ENCODE results near the gene EXOSC3. TPM values are rescaled to one million over a fixed set of nuclear protein-coding genes. Genes with fewer than 3 reads are reported as not detected.
A peak's percentile ranks its signal among the peaks of the same experiment; 100 is the strongest.
"Not testable (repeated sequence)": the region's sequence is repeated elsewhere in the genome, so short reads cannot be mapped to it uniquely, and the experiment has no call there.

EXOSC3 gene
- total RNA-seq, 4 donors from 2014 or later: 24.8 to 47.3 (median 39.5) TPM

DNA sequence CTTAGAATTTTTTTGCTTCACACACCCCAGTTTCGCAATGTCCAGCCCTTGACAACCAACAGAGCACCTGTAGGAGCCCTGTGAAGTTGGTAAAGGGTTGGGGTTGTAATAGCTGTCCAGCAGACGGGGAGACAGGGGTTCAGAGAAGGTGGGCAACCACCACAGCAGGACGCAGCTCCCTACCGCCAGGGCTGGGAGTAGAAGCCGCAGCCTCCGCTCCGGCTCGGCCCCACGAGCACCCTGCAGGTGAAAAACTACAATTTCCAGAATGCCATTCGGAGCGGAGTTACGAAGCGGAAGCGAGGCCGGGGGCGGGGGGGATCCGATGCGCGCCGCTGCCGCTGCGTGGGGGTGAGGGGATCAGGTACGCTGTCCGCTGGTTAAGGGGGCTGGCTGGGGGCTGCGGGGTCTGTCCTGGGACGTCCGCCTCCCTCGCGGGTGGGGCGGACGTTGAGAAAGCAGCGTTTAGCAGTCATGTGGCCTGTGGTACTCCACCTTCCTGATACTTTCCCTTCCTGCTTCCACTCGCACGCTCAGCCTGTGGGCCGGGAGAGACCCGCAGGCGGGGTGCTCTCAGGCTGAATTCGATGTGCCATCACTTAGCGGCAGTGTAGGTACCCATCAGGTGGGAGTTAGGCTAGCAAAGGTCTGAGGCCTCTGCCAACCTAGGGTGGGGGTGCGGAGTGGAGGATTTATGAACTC is 31.2 kb downstream of the EXOSC3 start, which contains the start of gene TRMT10B:
Gene TRMT10B (plus strand): TSS at position 317 of the 702 bp plus-strand sequence. CDS start 8,127 bp downstream, outside the sequence.
- no peak for DNase-seq (ENCODE audit: low spot score)
- TF ChIP-seq CTCF (IDR thresholded peaks at IDR 0.05): no peak
- peak; percentile 90 for ATAC-seq (ENCODE audit: low FRiP score)

GRCh38 chr9:37752642-37753488 is 32.0 kb downstream of the EXOSC3 start:
- TF ChIP-seq CTCF (IDR thresholded peaks at IDR 0.05): no peak
- ATAC-seq (ENCODE audit: low FRiP score) (no peak), DNase-seq (ENCODE audit: low spot score) (no peak)

DNA sequence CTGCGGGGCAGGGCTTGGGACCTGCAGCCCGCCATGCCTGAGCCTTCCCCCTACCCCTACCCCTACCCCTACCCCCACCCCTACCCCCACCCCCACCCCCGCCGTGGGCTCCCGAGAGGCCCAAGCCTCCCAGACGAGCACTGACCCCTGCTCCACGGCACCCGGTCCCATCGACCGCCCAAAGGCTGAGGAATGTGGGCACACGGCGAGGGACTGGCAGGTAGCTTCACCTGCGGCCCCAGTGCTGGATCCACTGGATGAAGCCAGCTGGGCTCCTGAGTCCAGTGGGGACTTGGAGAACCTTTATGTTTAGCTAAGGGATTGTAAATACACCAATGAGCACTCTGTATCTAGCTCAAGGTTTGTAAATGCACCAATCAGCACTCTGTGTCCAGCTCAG is 32.8 kb downstream of the EXOSC3 start:
- DNase-seq (ENCODE audit: low spot score); ATAC-seq (ENCODE audit: low FRiP score): not testable (repeated sequence)

- DNase-seq (ENCODE audit: low spot score); ATAC-seq (ENCODE audit: low FRiP score): not testable (repeated sequence)
Observed at GRCh38 chr9:37751704-37752103, 33.2 kb downstream of the EXOSC3 start.

DNA sequence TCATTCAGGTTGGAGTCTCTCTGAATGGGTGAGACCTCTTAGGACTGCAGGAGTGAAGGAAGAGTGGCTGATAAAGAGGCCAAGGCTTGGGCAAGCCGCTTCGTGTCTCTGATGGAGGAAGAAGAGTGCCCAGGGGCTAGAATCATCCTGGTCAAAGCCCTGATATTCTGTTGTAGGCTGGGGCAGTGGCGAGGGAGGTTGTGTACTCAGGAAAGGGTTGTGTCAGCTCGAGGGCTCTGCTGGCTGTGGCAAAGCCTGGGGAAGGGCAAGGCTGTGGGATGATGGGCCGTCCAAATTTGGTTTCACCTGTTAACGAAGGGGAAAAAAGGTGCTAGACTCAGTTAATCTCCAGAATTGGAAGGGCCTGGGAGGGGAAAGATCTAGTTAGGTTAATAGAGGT is 33.7 kb downstream of the EXOSC3 start:
- no peak for TF ChIP-seq CTCF (IDR thresholded peaks at IDR 0.05)
- no peak for ATAC-seq (ENCODE audit: low FRiP score)
- DNase-seq (ENCODE audit: low spot score): no peak

GRCh38 chr9:37749129-37749528 is 35.7 kb downstream of the EXOSC3 start:
- no peak for TF ChIP-seq CTCF (IDR thresholded peaks at IDR 0.05)
- DNase-seq (ENCODE audit: low spot score) (no peak), ATAC-seq (ENCODE audit: low FRiP score) (no peak)

- ATAC-seq (ENCODE audit: low FRiP score) (no peak), DNase-seq (ENCODE audit: low spot score) (no peak)
- TF ChIP-seq CTCF (IDR thresholded peaks at IDR 0.05): peak in 1 of 3 donors; percentile 57
Observed at GRCh38 chr9:37747271-37747753, 37.6 kb downstream of the EXOSC3 start.

Measured in omental fat pad (tissue), 4 donors.